Activated CD8-positive, alpha-beta memory T cell treated with anti-CD3 and anti-CD28 coated beads, Interleukin-2, amount 50 U/mL, for 4 hours (primary cell): ENCODE data around the gene PPA1.
A peak's percentile ranks its signal among the peaks of the same experiment; 100 is the strongest.
"Not testable (repeated sequence)": the region's sequence is repeated elsewhere in the genome, so short reads cannot be mapped to it uniquely, and the experiment has no call there.

Experiments used
- DNase-seq: peaks from one replicate; pipeline ENCODE4 v3.0.0-alpha.2; 2020

Gene PPA1

GRCh38 chr10:70233109-70233938 is at the start of gene PPA1:
PPA1 (minus strand) TSS chr10:70233429; CDS start chr10:70233327, 102 bp downstream.
- peak; percentile 100 for DNase-seq

GRCh38 chr10:70281609-70282008 is 48.4 kb upstream of the PPA1 start:
- no peak for DNase-seq

GRCh38 chr10:70280099-70280498 is 46.9 kb upstream of the PPA1 start:
- DNase-seq: no peak

- no peak for DNase-seq
These were observed 44.3 kb upstream of the PPA1 start for GRCh38 chr10:70277396-70278030.

GRCh38 chr10:70274643-70275042 is 41.4 kb upstream of the PPA1 start:
- DNase-seq: no peak

GRCh38 chr10:70272925-70273316 is 39.7 kb upstream of the PPA1 start:
- DNase-seq: no peak

GRCh38 chr10:70271996-70272924 is 39.0 kb upstream of the PPA1 start:
- no peak for DNase-seq

- no peak for DNase-seq
These were observed 37.7 kb upstream of the PPA1 start for GRCh38 chr10:70270952-70271351.

GRCh38 chr10:70269741-70270140 is 36.5 kb upstream of the PPA1 start:
- no peak for DNase-seq

- DNase-seq: no peak
These were observed 35.1 kb upstream of the PPA1 start for GRCh38 chr10:70268376-70268775.

- peak; percentile 23 for DNase-seq
These were observed 34.1 kb upstream of the PPA1 start for GRCh38 chr10:70267161-70267933.

- no peak for DNase-seq
These were observed 33.5 kb upstream of the PPA1 start for GRCh38 chr10:70266701-70267100.

- DNase-seq: no peak
These were observed 32.8 kb upstream of the PPA1 start for GRCh38 chr10:70266056-70266455.

- no peak for DNase-seq
These were observed 31.9 kb upstream of the PPA1 start for GRCh38 chr10:70265032-70265689.

- DNase-seq: no peak
These were observed 27.5 kb upstream of the PPA1 start for GRCh38 chr10:70260734-70261133.

- no peak for DNase-seq
These were observed 27.0 kb upstream of the PPA1 start for GRCh38 chr10:70260259-70260658.

- DNase-seq: no peak
These were observed 25.0 kb upstream of the PPA1 start for GRCh38 chr10:70258216-70258615.

- DNase-seq: not testable (repeated sequence)
These were observed 24.6 kb upstream of the PPA1 start for GRCh38 chr10:70257816-70258215.

GRCh38 chr10:70256463-70256862 is 23.2 kb upstream of the PPA1 start:
- DNase-seq: no peak

- DNase-seq: no peak
These were observed 22.4 kb upstream of the PPA1 start for GRCh38 chr10:70255329-70256299.
